ENCODE data around the gene SLC13A3.

The SLC13A3 gene

DNA sequence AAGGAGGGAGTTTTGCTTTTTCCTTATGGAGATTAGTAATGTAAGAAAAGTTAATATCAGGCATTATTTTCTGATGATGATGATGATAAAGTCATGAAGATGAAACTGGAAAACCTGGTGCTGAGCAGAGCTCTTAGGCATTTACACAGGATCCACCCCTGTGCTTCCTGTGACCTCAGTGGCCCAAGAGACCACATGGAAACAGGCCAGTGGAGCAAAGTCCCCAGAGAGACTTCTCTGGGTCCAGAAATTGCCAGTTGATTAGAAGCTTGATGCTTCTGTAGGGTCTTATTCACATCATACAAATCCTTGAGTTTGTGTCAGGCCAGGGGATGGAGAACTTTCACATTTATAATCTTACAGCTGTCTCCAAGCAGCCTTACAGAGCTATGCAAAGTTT, 46.1 kb downstream of the SLC13A3 start:
- DNase-seq (ENCODE audit: low read depth), result no peak

DNA sequence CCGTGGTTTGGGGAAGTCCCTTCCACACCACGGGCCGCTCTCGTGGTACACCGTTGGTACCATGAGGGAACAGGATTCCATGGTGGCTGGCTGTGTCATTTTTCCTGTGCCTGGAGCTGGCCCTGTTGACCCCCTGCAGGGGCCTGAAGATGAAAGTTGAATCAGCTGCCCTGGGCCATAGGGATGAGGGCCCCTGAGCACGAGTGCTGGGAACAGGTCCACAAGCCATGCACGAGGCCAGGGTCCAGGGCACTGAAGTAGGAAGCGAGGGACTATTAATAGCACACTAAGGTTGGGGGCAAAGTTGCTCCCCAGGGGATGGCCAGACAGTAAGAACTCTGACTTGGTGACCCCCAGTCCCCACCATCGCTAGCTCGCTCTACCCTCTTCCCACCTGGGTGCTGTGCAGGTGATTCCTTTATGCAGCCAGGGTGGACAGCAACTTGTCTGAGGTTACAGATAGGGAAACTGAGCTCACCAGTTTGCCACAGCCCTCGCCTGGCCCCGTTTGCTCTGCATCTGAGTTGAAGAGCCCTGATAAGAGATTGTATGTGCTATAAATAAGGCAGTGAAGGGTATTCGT, 46.6 kb downstream of the SLC13A3 start:
- no peak for DNase-seq (ENCODE audit: low read depth)

DNA sequence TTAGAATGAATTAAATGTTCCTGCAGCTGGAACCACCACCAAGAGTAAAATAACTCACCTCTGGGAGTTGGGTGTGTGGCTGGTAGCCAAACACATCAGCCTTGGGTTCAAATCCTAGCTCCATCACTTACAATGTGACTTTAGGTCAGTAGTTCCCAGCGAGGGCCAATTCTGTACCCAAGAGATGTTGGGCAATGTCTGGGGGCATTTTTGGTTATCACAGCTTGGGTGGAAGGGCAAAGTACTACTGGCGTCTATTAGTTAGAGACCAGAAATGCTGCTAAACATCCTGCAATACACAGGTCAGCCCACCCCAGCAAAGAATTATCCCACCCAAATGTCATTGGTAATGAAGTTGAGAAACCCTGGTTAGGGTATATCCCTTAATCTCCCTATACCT, 48.8 kb downstream of the SLC13A3 start:
- no peak for DNase-seq (ENCODE audit: low read depth)

DNA sequence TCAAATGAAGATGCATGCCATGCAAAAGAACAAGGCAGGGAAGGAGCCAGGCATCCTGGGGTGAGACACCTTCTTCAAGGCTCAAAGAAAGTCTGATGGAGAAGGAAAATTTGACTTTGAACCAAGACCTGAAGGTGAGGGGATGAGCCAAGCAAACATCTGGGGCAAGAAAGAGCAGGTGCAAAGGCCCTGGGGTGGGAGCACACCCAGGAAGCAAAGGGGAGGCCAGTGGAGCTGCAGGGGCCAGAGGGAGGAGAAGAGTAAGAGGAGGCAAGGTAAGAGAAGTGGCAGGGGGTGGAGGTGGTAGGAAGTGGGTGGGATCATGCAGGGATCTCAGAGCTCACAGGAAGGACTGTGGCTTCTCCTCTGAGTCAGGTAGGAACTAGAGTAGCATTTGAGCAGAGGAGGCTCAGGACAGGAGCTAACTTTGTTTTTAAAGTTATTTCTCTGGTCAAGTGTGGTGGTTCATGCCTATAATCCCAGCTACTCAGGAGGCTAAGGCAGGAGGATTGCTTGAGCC, 49.6 kb downstream of the SLC13A3 start:
- DNase-seq (ENCODE audit: low read depth), result no peak

DNA sequence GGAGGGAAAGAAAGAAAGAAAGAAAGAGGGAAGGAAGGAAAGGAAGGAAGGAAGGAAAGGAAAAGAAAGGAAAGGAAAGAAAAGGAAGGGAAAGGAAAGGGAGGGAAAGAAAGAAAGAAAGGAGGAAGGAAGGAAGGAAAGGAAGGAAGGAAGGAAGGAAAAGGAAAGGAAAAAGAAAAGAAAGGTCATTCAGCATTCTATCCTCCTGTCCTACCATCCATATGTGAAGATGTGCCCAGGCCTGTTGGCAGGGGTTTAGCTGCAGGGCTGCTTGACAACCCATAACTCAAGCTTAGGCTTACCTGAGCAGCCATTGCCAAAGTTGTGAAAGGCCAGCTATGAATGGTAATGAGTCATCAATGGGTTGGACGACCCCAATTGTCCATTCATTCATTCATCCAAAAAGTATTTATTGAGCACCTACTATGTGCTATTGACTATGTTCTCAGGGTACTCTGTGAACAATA, 50.9 kb downstream of the SLC13A3 start:
- DNase-seq (ENCODE audit: low read depth), result no peak

DNA sequence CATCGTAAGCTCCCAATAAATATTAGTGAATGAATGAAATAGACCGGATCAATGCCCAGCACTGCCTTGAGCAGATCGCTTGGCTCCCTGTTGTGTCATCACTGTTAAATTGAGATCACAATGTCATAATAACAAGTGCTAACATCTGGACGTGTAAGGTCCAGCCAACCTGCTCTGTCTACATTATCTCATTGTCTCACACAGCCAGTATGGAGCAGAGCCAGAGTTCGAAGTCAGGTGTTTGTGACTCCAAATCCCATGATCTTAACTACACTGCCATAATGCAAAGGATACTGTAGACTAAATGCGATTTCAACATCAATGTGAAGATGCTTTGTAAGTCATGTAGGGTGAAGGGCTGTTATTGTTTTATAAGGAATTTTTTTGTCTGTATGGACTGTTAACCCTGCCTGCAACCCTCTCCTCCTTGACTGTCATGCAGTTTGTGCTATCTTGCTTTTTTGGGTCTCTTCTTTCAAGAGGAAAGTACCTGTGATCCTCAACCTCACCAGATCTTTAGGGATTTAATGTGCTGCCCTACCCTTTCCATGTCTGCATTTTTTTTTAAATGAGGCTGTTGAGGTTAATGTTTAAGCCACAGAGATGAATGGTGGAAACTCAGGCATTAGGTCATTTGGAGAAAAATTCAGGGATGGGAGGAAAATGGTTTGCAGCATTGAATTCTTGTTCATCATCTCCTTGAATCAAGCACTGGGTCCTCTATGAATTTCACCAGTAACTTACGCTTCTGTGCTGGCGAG, 51.9 kb downstream of the SLC13A3 start:
- no peak for DNase-seq (ENCODE audit: low read depth)

DNA sequence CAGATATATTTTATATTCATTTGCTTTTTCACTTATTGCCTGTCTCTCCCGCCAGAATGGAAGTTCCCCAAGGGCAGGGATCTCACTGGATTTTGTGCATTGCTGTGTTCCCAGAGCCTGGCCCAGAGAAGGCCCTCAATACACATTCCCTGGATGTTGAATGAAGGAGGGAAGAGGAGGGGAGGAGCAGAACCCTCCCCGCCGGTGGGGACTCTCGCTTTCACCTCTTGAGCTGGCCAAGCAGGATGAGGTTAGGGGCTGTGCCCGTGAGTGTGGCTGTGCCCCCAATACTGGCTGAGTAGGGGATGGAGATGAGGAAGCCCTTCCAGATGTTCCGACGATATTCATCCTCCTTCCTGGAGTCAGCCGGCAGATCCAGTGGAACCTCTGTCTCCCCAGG, 55.3 kb downstream of the SLC13A3 start:
- DNase-seq (ENCODE audit: low read depth), result no peak

DNA sequence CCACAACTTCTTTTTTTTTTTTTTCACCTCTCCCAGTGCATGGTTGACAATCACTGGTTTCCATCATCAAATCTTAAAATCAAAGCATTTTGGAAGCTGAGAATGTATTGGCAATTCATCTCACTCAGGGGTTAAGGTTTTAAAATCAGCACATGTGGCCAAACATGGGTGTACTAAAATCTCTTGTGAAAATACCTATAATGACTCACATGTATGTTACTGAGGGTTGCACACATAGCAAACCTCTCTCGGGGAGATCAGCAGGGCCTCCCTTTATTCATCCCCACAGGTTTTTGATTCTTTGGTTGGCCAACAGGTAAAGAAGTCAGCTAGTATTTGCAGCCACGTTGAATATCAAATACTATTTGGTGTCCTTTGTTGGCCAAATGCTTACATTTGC, 56.5 kb downstream of the SLC13A3 start:
- no peak for DNase-seq (ENCODE audit: low read depth)

DNA sequence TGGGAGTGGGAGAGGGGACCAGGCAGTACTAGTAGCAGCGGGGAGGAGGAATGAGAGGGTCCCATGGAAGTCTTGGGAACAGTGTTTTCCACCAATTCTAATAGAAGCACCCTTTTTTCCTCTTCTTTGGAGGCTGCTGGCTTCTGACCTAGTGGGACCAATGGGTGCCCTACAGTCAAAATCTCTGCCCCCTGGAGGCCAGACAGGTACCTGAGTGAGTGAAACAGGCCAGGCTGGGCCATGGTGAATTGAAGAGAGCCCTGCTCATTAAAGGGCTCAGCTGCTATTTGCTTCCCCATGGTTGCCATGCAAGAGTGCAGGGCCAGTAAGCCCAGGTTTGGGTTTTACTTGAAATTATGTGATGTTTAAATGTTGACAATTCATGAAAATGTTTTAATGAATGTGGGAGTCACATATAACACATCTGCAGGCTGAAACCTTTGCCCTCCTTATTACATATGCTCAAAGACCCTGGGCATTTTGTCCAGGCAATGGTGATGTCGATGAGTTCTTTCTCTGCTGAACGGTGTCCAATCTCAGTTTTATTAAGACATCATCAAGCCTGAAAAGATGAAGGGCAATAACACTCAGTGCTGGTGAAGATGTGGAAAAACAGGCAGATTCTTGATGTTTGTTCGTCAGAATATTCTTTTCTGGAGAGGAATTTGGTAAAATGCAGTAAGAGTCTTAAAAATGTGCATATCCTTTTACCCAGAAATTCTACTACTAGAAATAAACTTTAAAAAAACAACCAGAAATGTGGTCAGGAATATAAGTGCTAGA, 58.5 kb downstream of the SLC13A3 start:
- DNase-seq (ENCODE audit: low read depth), result no peak

DNA sequence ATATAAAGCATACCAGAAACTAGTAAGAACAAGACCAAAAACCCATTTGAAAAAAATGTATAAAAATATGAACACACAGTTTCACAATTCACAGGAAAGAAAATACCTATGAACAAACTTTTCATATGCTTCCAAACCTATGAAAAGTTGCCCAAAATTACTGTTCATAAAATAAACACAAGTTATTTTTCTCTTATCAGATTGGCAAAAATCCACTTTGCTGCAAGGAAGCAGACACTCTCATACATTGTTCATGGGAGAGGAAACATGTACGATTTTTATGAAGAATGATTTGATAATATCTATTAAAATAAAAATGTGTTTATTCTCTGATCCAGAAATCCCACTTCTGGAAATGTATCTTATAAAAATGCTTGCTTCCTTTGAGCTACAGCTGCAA, 60.8 kb downstream of the SLC13A3 start:
- no peak for DNase-seq (ENCODE audit: low read depth)

DNA sequence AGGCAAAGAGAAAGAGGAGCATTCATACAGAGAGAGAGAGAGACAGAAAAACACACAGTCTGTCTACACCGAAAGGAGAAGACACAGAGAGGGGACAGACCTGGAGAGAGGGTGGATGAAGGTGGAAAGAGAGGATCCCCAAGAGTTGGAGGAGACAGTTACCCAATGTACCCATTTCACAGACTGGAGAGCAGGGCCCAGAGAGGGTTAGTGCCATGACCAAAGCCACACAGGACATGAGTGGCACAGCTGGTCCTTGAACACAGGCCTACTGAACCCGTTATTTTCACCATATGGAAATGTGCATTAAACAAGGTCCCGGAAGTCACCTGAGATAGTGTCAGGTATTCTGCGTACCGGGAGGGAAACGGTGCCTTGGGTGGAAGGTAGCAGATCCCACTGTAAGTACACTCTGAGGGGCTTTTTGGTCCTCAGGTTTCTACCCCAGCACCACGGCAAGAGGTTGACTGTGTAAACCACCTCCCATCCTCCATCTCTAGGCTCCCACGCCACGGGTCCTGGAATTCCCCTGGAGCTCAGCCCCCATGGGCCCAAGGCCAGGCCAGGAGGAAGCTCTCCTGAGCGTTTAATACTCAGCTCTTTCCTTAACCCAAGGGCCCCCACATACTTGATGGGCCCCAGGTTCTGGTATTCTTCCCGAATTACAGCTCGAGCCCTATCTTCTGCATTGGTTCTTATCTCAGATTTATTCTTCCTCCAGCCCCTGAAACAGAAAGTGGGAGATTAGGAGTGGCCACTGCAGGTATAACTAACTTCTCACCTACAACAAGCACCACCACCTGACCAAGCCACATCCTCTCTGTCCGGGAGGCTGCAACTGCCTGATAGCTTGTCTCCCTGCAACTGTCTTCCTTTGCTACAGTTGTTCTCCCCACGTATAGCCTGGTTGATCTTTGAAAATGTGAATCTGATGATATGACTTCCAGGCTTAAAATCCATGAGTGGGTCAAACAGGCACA, 62.4 kb downstream of the SLC13A3 start:
- no peak for DNase-seq (ENCODE audit: low read depth)

DNA sequence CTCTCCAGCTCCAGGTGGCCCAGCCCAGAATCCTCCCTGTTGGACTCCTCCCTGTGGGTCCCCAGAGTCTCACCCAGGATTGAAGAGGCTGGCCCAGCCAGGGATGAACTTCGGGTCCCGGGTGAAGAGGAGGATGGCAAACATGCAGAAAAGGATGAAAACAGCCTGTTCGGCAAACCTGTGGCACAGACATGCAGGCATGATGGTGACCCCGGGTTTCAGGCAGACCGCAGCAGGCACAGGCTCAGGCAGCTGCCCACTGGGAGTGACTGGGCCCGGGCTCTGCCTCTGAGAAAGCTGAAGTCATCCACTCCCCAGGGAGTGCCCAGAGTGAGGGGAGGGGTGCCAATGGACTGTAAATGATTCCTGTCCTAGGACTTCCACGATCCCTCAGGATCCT, 63.3 kb downstream of the SLC13A3 start:
- no peak for DNase-seq (ENCODE audit: low read depth)

DNA sequence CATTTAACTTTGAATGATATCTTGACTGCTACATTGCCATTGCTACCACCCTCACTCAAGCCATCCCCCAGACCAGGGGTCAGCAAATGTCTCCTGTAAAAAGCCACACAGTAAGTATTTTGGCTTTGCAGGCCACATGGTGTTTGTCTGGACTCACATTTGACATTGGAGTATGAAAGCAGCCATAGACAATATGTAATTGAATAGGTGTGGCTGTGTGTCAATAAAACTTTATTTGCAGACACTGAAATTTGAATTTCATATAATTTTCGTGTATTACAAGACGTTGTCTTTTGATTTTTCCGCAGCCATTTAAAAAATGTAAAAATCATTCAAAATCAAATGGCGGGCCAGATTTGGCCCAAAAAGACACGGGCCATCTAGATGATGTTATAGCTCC, 64.5 kb downstream of the SLC13A3 start:
- no peak for DNase-seq (ENCODE audit: low read depth)

DNA sequence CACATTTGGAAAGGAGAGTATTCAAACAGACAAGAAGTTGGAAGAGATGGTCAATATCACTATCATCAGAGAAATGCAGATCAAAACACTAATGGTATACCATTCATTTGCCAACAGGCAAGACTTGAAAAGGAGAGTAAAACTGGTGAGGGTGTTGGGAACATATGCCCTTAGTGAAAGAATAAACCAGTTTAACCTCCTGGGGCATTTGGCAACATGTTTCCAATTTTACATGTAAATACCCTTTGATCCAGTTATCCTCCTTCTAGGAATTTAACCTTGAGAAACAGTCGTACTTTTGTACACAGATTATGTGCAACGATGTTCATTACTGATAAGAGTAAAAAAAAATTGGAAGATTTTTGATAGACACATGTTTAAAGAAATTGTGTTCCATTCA, 66.8 kb downstream of the SLC13A3 start:
- no peak for DNase-seq (ENCODE audit: low read depth)

DNA sequence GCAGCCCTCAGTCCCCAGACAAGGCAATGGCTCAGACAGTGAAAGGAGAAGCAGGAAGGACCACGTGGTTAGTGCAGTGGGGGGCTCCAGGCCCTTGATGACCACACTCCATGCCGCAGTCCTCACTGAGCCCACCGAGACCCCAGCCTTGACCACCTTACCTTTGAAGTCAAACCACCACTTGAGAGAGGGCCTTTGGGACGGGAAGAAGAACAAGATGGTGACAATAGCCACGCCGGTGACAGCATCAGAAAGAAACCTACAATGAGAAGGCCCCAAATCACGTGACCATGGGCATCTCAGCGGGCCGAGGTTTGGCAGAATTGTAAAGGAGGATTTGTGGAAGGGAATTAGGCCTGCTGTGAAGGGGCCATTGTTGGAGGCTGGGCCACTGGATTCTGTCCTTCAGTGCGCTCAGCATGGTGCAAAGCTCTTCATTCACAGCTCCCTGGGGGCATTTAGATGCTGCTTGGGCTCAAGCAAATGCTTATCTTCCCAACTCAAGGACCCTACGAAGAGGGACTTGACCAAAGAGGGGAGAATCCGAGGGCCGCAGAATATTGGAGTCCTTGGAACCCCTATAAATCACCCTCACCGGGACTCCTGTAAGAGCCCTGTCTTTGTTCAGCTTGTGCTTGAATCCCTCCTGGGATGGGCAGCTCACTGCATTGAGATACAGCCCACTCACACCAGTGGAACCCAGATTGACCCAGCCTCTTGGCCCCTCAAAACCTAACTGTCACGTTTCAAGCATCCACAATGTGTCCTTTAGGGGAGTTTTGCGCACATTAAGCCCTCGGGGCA, 67.6 kb downstream of the SLC13A3 start:
- DNase-seq (ENCODE audit: low read depth), result no peak

DNA sequence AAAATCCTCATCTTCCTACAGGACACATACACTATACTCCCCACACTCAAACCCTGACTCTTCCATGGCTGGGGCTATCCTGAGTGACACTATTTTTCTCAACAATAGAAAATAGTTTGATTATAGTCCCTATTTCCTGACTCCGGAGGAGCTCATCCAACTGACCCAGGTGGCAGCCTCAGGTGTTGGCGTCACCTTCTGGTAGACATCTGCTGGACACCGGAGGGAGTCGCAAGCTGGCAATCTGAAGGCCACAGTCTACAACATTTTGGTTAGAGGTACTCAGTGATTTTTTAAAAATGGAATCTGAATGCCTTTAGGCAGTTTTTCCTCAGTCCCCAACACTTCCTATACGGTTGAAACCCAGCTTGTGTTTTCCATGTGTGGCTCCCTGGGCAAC, 68.6 kb downstream of the SLC13A3 start:
- no peak for DNase-seq (ENCODE audit: low read depth)

DNA sequence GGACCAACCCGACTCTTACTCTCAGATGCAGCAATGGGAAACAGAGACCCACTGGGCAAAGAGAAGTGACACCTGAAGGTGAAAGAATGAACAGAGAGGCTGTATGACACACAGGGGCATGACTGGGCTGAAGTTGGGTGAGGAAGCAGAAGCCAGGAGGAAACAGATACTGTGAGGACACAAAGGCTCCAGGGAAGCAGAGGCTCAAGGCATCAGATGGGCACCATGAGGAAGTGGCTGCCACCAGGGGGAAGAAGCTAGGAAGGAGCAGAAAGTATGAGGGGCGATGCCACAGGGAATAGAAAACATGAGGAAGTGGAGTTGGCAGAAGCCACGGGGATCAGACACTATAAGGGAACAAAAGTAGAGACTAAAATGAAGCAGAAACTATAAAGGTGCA, 69.9 kb downstream of the SLC13A3 start:
- no peak for DNase-seq (ENCODE audit: low read depth)

DNA sequence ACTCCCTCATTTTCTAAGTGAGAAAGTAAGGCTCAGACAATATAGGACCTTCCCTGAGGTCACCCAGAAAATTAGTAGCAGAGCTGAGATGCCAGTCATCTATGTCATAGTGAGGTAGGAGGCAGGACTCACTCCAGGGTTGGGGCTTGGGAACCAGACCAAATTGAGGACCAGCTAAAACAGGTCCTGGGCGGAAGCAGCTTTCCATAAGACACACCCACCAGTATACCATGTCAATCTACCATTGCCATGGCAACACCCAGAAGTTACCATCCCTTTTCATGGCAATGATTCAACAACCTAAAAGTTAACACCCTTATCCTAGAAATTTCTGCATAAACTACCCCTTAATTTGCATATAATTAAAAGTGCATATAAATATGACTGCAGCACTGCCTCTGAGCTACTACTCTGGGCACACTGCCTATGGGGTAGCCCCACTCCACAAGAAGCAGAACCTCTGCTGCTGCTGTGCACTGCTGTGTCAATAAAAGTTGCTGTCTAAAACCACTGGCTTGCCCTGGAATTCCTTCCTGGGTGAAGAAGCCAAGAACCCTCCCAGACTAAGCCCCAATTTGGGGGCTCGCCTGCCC, 70.5 kb downstream of the SLC13A3 start:
- no peak for DNase-seq (ENCODE audit: low read depth)

DNA sequence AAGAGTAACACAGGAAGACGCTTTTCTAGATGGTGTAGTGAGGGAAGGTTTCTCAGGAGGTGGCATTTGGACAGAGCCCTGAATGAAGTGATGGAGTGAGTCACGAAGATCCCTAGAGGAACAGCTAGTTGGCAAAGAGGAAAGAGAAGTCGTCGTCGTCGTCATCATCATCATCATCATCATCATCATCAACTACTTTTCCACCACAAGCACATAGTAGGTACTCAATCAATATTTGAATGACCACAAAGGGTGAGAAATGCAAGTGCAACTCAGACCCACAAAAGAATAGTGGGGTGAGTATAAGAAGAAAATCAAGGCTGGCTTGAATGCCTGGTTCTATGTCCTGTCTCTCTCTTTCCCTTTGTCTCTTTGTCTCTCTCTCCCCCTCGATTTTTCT, 72.5 kb downstream of the SLC13A3 start:
- no peak for DNase-seq (ENCODE audit: low read depth)

DNA sequence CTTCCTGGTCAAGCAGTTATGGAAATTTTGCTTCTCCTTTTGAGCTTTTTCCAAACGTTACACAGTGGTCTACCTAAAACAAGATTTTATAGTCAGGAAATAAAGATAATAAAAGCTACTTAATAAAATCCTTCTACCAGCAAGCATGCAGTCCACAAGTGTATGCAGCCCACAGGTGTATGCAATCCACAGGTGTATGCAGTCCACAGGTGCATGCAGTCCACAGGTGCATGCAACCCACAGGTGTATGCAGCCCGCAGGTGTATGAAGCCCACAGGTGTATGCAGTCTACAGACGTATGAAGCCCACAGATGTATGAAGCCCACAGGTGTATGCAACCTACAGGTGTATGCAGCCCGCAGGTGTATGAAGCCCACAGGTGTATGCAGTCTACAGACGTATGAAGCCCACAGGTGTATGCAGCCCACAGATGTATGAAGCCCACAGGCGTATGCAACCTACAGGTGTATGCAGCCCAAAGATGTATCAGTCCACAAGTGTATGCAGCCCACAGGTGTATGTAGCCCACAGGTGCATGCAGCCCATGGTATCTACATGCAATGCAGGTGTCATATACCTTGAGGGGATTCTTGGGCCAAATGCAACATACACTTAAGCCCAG, 74.4 kb downstream of the SLC13A3 start:
- DNase-seq (ENCODE audit: low read depth), result no peak

All from stimulated activated CD4-positive, alpha-beta T cell treated with anti-CD3 and anti-CD28 coated beads, Interleukin-2, amount 100 ng/mL, for 4 hours (primary cell).